HG02840 (cell line): ENCODE results near the gene OCA2.

Source experiments
- ATAC-seq: cut with Tn5 transposase; IDR thresholded peaks from one replicate; pipeline ENCODE4 v1.9.1; 2021; ENCODE audit warnings: mild to moderate bottlenecking, moderate library complexity, moderate number of reproducible peaks; ENCODE audit not compliant: unreplicated experiment, low FRiP score

OCA2 gene

GRCh38 chr15:28105793-28106192, 6.7 kb upstream of the OCA2 start:
- ATAC-seq, result no peak

- ATAC-seq, result no peak
These were observed 6.2 kb upstream of the OCA2 start for GRCh38 chr15:28105224-28105791.

- ATAC-seq, result no peak
These were observed 5.2 kb upstream of the OCA2 start for GRCh38 chr15:28104326-28104725.

DNA sequence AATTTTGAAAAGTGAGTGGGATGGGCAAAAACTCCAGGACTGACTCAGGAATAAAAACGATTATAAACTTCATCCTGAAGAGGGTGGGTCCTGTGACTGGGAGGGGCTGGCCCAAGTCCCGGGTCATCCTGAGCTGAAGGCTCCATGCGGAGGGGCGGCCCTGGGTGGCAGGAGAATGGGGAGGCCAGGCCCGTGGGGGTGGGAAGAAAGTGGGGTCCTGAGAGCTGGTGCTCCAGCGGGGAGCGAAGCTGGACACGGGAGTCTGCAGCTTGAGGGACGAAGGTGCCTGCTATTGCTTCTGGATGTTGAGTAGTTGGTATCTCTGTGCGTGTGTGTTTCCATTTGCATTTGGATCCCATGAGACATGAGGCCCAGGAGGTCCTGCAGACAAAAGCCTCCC, 4.7 kb upstream of the OCA2 start:
- no peak for ATAC-seq

DNA sequence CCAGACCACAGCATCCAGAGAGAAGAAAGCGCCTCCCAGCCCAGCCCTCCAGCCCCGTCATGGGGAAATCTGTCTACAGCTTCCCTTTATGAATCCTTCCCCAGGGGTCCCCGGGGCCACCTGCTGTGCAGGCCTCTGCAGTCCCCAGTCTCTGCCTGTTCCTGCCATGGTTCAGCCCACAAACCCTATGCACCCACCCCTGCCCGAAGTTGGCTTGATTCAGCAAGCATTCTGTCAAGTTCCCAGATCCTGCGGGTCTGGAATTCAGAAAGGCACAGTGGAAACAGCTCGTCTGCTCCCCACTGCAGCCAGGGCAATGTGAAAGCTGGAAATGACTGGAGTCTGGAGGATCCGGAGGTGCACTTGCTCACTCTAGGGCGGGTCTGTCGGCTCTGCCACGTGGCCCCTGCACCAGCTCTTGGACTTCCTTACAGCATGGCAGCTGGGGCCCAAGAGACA, 2.9 kb upstream of the OCA2 start:
- ATAC-seq, result no peak

DNA sequence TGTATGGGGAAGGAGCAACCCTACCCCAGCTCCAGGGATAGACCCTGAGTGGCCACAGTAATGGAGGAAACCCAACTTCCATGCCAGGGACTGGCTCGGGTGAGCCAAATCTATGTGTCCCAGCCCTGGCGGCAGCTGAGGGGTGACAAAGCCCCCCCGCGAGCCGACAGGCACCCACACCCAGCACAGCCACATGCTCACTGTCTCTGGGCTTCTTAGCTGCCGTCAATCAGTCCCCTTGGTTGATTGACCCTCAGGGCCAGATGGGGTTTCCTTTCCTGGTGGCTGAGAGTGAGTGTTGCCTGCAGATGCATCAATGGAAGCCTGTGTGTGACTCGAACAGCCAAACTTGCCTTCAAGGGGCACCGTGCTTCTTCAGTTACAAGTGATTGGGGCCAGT, 2.1 kb upstream of the OCA2 start:
- ATAC-seq, result no peak

DNA sequence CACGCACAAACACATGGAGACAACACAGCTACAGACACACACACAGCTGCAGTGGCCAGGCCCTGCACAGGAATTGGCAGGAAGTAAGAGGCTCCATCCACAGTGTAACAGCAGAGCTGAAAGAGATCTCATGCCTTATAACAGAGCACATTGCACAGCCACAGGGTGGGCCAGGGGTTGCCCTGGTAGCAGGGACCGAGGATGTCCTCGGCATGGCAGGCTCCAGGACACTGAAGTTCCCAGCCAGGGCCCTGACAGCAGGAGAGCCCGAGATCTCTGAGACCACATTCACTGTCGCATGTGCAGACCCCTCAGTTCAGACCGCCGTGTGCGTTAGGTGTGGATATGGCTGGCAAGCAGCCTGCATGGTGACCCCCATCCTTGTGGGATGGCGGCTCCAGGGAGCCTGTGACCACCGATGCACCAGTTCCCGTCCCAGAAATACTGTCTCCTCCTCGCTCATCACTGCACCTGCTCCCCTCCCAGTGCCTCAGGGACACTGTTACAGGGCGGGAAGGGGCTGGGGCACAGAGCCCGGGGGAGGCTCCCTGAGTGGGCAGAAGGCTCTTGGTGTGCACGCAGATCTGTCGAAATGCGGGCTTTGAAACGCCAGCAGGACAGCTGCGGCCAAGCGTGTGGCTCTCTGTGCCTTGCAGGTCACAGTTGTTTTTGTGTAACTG, 1.5 kb upstream of the OCA2 start:
- no peak for ATAC-seq

GRCh38 chr15:28099555-28100140, 533 bp upstream of the OCA2 start:
- no peak for ATAC-seq

- ATAC-seq, result no peak
These were observed 752 bp downstream of the OCA2 start for GRCh38 chr15:28098360-28098765.

DNA sequence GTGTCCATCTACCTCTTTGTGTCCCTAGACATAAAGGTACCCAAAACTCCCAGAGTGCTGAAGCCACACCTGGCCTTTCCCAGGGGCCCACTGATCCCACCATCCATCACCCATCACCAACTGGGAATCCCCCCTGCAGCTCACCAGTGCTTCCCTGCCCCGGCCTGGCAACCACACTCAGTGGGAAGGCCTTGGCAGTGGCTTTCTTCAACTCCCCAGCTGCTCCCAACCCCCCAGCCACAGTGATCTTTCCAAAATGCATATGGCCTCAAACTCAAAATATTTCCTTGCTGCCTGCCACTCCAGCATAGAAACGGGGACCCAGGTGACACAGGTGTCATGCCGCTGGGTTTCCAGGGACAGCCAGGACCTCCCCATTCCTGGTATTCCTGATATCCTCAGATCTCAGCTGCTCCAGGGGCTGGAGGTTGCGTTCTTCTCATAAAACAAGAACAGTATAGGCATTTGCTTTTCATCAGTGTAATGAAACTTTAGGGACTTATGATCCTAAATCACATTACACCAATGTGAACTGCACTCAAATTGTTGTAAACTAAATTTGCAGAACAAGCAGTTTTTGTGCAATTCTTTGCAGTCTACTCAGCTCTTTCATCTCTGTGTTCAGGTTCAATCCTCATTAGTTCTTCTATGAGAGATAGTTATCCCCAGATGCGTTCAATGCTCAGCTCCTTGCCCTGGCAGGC, 1.3 kb downstream of the OCA2 start:
- ATAC-seq, result no peak

DNA sequence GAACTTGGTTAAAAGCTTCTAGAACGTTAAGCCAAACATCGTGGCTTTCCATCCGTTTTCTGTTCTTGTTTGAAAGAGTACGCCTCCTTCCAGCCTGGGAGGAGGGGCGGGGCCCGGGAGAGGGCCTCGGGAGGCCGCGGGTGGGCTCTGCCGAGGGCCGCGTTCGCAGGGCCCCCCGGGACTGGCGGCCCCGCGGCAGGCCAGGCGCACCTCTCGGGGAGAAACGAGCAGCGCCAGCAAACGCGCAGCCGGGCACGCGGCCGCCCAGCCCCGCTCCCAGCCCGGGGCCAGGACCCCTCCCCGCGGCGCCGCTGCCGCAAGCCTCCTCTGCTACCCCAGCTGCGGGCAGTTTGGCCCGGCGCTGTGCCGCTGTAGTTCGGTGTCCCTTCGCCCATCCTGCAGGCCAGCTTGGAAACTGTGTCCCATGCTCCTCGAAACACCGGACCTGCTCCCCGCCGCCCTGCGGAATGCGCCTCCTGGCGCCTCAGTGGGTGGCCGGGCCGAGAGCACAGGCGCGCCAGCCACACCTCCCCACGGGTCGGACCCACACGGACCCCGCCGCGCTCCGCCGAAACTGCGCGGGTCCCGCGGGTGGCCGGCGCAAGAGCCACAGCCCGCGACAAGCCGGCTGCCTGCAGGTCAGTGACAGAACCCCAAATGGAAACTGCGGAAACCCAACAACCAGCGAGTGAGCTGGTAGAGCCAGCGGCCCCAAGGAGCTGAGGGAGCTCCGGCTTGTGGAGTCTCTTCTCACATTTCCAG, 2.3 kb downstream of the OCA2 start:
- no peak for ATAC-seq

DNA sequence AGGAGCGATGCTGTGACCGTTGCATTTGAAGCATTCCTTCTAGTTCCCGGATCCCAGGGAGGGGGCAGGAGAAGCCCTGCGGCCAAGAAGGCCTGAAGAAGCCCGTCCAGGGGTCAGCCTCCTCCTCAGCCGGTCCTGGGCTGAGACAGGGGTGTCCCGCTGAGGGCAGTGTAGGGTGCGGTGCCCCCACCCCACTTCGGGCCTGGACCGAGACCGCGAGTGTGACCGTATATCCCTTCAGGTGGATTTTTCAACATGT, 2.8 kb downstream of the OCA2 start:
- ATAC-seq, result peak; percentile 4

- ATAC-seq, result no peak
These were observed 4.2 kb downstream of the OCA2 start for GRCh38 chr15:28094732-28095521.

DNA sequence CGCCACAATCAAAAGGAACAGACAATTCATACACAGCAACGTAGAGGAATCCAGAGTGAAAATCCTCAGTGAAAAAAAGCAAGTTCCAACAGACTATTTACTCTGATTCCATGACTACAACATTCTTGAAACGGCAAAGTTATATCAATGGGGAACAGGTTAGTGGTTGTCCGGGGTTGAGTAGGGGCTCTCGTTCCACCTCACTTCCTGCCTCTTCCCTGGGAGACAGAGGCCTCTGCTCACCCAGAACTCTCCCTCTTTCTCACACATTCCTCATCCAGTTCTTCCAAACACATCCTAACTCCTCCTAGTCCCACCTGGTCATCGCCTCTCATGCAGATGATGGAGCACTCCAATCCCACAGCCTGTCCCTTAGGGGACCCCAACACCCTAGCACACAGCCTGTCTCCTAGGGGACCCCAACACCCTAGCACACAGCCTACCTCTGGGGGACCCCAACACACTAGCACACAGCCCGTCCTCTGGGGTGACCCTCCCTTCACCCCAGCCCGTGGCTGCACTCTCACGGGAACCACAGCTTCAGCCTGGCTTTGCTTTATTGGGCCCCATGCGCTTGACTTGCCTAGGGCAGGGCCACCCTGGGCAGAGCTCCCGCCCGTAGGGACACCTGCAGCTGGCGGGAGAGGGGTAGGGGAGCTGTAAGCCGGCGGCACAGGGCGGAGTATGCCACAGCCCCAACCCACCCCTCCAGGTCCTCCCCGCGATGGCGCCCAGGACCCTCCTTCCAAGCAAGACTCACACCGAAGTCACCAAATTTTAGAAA, 5.2 kb downstream of the OCA2 start:
- ATAC-seq, result no peak

- ATAC-seq, result no peak
These were observed 7.8 kb downstream of the OCA2 start for GRCh38 chr15:28091313-28091712.

- ATAC-seq, result peak; percentile 70
These were observed 12.9 kb downstream of the OCA2 start for GRCh38 chr15:28086175-28086703.

DNA sequence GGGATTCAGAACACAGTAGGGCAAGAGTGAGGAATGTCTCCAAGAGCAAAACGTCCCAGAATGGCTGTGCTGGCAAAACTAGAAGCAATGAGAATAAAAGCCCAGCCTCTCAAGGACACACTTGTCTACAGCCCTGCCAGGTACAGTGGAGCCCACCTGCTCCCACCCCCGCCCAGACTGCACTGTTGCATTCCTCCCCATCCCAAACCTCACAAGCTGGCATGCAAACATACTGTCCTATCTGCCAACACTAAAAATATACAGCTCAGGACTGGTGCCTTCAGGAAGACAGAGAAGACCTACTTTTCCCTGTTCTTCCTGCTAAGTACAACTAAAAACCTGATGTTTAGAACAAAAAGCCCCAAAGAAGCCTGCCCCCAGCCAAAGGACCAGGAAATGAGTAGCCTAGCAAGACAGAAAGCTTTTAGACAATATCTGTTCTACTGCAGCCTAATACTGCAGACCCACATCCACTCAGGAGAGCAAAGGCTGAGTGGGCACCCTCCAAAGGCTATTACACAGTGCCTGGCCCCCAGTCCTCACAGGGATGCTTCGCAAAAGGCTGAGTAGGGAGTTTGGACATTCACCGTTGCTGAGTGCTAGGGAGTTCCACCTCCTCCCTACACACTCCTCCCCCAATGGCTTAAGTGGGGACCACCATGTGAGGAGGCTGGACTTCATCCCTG, 13.5 kb downstream of the OCA2 start:
- no peak for ATAC-seq

GRCh38 chr15:28084547-28084946, 14.6 kb downstream of the OCA2 start:
- no peak for ATAC-seq
